ENCODE measurements around the gene JTB.
A peak's percentile ranks its signal among the peaks of the same experiment; 100 is the strongest.

Gene JTB

GRCh38 chr1:153953859-153954365 lies 23.6 kb downstream of the JTB start:
- DNase-seq = no peak

GRCh38 chr1:153951801-153952200 lies 25.7 kb downstream of the JTB start:
- DNase-seq = no peak

GRCh38 chr1:153951183-153951582 lies 26.3 kb downstream of the JTB start:
- DNase-seq = no peak

- peak; percentile 92 for DNase-seq
Observed at GRCh38 chr1:153946622-153947241, 30.7 kb downstream of the JTB start, which contains the start of gene DENND4B. Gene DENND4B (minus strand): TSS chr1:153946718. CDS start chr1:153944374, 2,344 bp downstream.

GRCh38 chr1:153945795-153946621 lies 31.5 kb downstream of the JTB start:
- peak; percentile 86 for DNase-seq

GRCh38 chr1:153945131-153945794 lies 32.2 kb downstream of the JTB start:
- DNase-seq = peak; percentile 68

- no peak for DNase-seq
Observed at GRCh38 chr1:153944827-153945117, 32.7 kb downstream of the JTB start.

- DNase-seq = no peak
Observed at GRCh38 chr1:153944005-153944826, 33.3 kb downstream of the JTB start.

GRCh38 chr1:153942766-153943549 lies 34.5 kb downstream of the JTB start:
- no peak for DNase-seq

GRCh38 chr1:153941826-153942725 lies 35.4 kb downstream of the JTB start:
- no peak for DNase-seq

GRCh38 chr1:153940756-153941155 lies 36.7 kb downstream of the JTB start:
- no peak for DNase-seq

GRCh38 chr1:153939476-153939875 lies 38.0 kb downstream of the JTB start:
- no peak for DNase-seq

GRCh38 chr1:153938996-153939395 lies 38.5 kb downstream of the JTB start:
- no peak for DNase-seq

- no peak for DNase-seq
Observed at GRCh38 chr1:153937331-153937730, 40.1 kb downstream of the JTB start.

GRCh38 chr1:153936011-153936802 lies 41.3 kb downstream of the JTB start:
- no peak for DNase-seq

- no peak for DNase-seq
Observed at GRCh38 chr1:153934746-153935145, 42.7 kb downstream of the JTB start.

- DNase-seq = no peak
Observed at GRCh38 chr1:153933955-153934354, 43.5 kb downstream of the JTB start.

GRCh38 chr1:153933430-153933829 lies 44.0 kb downstream of the JTB start:
- no peak for DNase-seq

- no peak for DNase-seq
Observed at GRCh38 chr1:153932156-153933131, 45.0 kb downstream of the JTB start.
